Karpas-422 (cell line): Measurements from ENCODE around the gene PSMD2. TPM values are rescaled to one million over a fixed set of nuclear protein-coding genes. Genes with fewer than 3 reads are reported as not detected.
"Not testable (repeated sequence)": the region's sequence is repeated elsewhere in the genome, so short reads cannot be mapped to it uniquely, and the experiment has no call there.

ENCODE experiments used
- DNase-seq: peaks from one replicate; pipeline ENCODE4 v3.0.0-alpha.2; 2015
- H2AFZ ChIP-seq: fragments of 200-600 bp; sonication (generic); 2 replicates; pipeline ENCODE4 v1.6.1; 2014; ENCODE audit warnings: antibody characterized with exemption, low read length, mixed read lengths
- H3K27ac ChIP-seq: fragments of 200-600 bp; sonication (generic); 2 replicates; pipeline ENCODE4 v1.5.1; 2014; ENCODE audit warnings: mild to moderate bottlenecking, low read length, moderate library complexity
- H3K27me3 ChIP-seq: fragments of 200-600 bp; sonication (generic); 2 replicates; pipeline ENCODE4 v1.6.1; 2014; ENCODE audit warnings: low read length, mixed read lengths
- H3K36me3 ChIP-seq: fragments of 200-600 bp; sonication (generic); 2 replicates; pipeline ENCODE4 v1.6.1; 2014; ENCODE audit warnings: low read length, mixed read lengths; ENCODE audit not compliant: insufficient read depth
- H3K4me1 ChIP-seq: fragments of 200-600 bp; sonication (generic); 2 replicates; pipeline ENCODE4 v1.6.1; 2014; ENCODE audit warnings: mild to moderate bottlenecking, low read length, mixed read lengths
- H3K4me2 ChIP-seq: fragments of 200-600 bp; sonication (generic); 2 replicates; pipeline ENCODE4 v1.6.1; 2014; ENCODE audit warnings: low read length, low read depth, mild to moderate bottlenecking; ENCODE audit not compliant: poor library complexity, severe bottlenecking
- H3K4me3 ChIP-seq: fragments of 200-600 bp; sonication (generic); 2 replicates; pipeline ENCODE4 v1.5.1; 2014; ENCODE audit warnings: mild to moderate bottlenecking, antibody characterized with exemption, low read length, mixed read lengths
- H3K79me2 ChIP-seq: fragments of 200-600 bp; sonication (generic); 2 replicates; pipeline ENCODE4 v1.6.1; 2014; ENCODE audit warnings: mild to moderate bottlenecking, low read length, mixed read lengths
- H3K9ac ChIP-seq: fragments of 200-600 bp; sonication (generic); 2 replicates; pipeline ENCODE4 v1.6.0; 2014; ENCODE audit warnings: low read length
- H3K9me2 ChIP-seq: fragments of 200-600 bp; sonication (generic), shearing (Covaris generic); replicated peaks from 2 replicates; pipeline ENCODE4 v1.6.0; 2014; ENCODE audit warnings: mild to moderate bottlenecking, low read length, moderate library complexity; ENCODE audit not compliant: insufficient read depth
- H3K9me3 ChIP-seq: fragments of 300-700, 200-600 bp; sonication (generic); 2 replicates; pipeline ENCODE4 v1.6.1; 2014; ENCODE audit warnings: low read length, mixed read lengths
- H4K20me1 ChIP-seq: fragments of 200-600 bp; sonication (generic); 2 replicates; pipeline ENCODE4 v1.6.1; 2014; ENCODE audit warnings: mild to moderate bottlenecking, antibody characterized with exemption, low read length, low read depth; ENCODE audit not compliant: insufficient read depth
- total RNA-seq: library from RNA; depleted of rRNA; stranded (reverse); fragments of >200 nt; shearing (Covaris generic); gene quantifications from 2 replicates; pipeline ENCODE4 v1.2.3, GENCODE V29; 2014; ENCODE audit warnings: low replicate concordance

Gene PSMD2
- total RNA-seq, 1 experiment from 2014 or later, result 235 TPM

GRCh38 chr3:184335661-184336546, 36.9 kb downstream of the PSMD2 start:
- H4K20me1 ChIP-seq, result peaks cover 34% of the 10 kb centered on the region
- H2AFZ ChIP-seq, result no peak overlapping the region
- H3K36me3 ChIP-seq, result peaks cover 26% of the 10 kb centered on the region; the same call in 1 of the 2 replicates
- H3K9ac ChIP-seq, result peak overlapping the region; percentile 79
- peaks cover 27% of the 10 kb centered on the region for H3K79me2 ChIP-seq
- DNase-seq, result peak; percentile 97
- H3K9me2 ChIP-seq, result no peaks in the 10 kb centered on the region
- H3K4me2 ChIP-seq, result peak overlapping the region; percentile 73
- H3K27me3 ChIP-seq, result no peaks in the 10 kb centered on the region
- H3K27ac ChIP-seq, result peak overlapping the region; percentile 53
- peak overlapping the region; percentile 77 for H3K4me3 ChIP-seq
- no peaks in the 10 kb centered on the region for H3K9me3 ChIP-seq
- peaks cover 25% of the 10 kb centered on the region for H3K4me1 ChIP-seq

DNA sequence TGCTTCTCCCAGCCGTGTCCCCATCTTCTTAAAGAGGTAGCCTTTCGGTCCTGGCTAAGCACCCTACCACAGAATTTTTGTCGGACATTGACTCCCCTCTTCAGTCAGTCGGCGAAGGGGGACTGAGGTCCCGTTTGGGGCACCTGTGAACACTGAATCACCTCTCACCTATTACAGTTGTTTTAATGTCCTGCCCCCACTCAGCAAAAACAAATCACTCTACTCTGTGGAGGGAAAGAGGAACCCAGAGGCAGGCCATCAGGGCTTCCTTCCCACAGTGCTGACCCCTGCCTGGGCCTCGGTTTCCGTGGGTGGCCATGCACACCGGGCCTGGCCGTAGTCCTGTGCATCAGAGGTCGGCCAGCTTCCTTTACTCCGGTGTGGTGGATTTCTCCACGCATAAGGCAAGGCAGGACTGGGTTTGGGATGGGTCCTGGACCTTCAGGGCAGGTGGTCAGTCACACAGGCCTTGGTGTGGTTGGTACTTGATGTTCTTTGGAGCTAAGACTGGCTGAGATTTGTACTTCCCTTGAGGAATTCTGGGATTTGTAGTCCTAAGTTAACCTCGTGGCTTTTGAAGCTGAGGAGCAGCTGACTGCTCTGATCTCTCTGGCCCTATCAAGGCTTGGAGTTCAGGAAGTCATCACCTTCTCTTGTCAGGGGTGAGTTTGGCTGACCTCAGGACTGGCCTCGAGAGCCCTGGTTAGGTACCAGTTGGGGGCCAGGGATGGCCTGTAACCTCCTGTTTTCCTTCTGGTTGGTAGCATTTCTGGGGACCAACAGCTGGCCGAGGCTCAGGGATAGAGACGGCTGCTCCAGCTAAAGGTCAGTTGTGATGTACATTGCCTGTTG, 37.7 kb downstream of the PSMD2 start:
- Histone ChIP-seq H3K4me1 (peaks cover 25% of the 10 kb centered on the region), H2AFZ (no peak overlapping the region), H3K9me3 (no peaks in the 10 kb centered on the region), H3K9ac (peak overlapping the region; percentile 79), H3K4me3 (peak overlapping the region; percentile 77), H3K27me3 (no peaks in the 10 kb centered on the region), H3K27ac (peak overlapping the region; percentile 12), H3K4me2 (peak overlapping the region; percentile 73), H3K9me2 (no peaks in the 10 kb centered on the region), H4K20me1 (peaks cover 28% of the 10 kb centered on the region), H3K36me3 (peaks cover 17% of the 10 kb centered on the region; the same call in 1 of the 2 replicates), H3K79me2 (peaks cover 27% of the 10 kb centered on the region)
- peak; percentile 70 for DNase-seq

- Histone ChIP-seq H3K9me3 (no peaks in the 10 kb centered on the region), H3K9ac (peak within 1 kb of the TSS; percentile 79), H3K9me2 (no peaks in the 10 kb centered on the region), H4K20me1 (peaks cover 24% of the 10 kb centered on the region), H3K36me3 (peaks cover 12% of the 10 kb centered on the region; the same call in 1 of the 2 replicates), H3K27ac (peak within 1 kb of the TSS; percentile 12), H3K4me3 (peak within 1 kb of the TSS; percentile 77), H3K4me2 (peak within 1 kb of the TSS; percentile 73), H3K4me1 (peaks cover 25% of the 10 kb centered on the region), H2AFZ (no peak within 1 kb of the TSS), H3K27me3 (no peaks in the 10 kb centered on the region), H3K79me2 (peaks cover 27% of the 10 kb centered on the region)
- DNase-seq, result no peak
These were observed 38.3 kb downstream of the PSMD2 start, which contains the start of gene FAM131A for GRCh38 chr3:184337399-184337714. FAM131A (plus strand) TSS chr3:184337600; CDS start chr3:184337631, 31 bp downstream.

DNA sequence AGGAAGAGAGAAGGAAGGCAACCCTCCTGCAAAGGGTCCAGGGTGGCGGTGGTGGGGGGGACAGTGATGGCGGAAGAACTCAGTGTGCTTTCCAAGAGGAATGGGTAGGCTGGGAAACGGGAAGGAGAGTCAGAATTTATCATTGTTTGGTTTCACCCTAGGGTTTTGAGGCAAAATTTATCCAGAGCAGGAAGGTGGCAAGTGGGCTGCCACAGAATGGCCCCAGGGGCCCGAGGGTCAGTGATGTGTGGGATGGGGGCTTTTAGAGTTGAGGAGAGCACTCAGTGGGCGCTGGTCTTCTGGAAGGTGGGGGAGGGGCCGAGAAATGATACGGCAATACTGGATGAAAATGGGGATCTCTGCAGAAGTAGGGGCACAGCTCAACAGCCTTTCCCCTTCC, 38.9 kb downstream of the PSMD2 start:
- no peak overlapping the region for H3K4me3 ChIP-seq
- H2AFZ ChIP-seq, result no peak overlapping the region
- H3K9me2 ChIP-seq, result no peaks in the 10 kb centered on the region
- H3K79me2 ChIP-seq, result peaks cover 27% of the 10 kb centered on the region
- 0 out of 2 replicates have a peak overlapping the region, but pooled peaks have one; percentile 79 for H3K9ac ChIP-seq
- no peak overlapping the region for H3K4me2 ChIP-seq
- no peaks in the 10 kb centered on the region for H3K9me3 ChIP-seq
- H3K36me3 ChIP-seq, result peaks cover 6% of the 10 kb centered on the region; the same call in 1 of the 2 replicates
- H3K4me1 ChIP-seq, result peaks cover 25% of the 10 kb centered on the region
- peaks cover 17% of the 10 kb centered on the region for H4K20me1 ChIP-seq
- H3K27me3 ChIP-seq, result no peaks in the 10 kb centered on the region
- no peak for DNase-seq
- H3K27ac ChIP-seq, result no peak overlapping the region

DNA sequence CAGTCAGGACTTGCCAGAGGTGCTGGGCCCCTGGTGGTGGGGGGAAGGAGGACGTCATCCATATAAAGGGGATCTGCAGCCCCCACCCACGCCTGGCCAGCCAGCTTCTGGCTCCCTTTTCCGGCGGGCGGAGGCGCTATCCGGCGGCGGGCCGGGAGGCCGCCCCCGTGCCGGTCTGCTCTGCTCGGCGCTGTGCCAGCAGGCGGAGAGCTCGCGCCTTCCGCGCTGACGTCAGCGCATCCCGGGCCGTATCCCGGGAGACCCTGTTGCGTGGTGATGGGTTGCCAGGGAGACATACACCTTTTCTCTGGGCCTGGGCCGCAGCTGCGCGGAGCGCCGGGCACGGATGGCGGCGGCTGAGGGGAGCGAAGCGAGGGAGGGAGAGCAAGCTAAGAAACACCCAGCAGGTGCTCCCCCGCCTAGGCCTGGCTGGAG, 39.5 kb downstream of the PSMD2 start:
- Histone ChIP-seq H3K36me3 (peaks cover 5% of the 10 kb centered on the region; the same call in 1 of the 2 replicates), H3K27me3 (no peaks in the 10 kb centered on the region), H3K9me3 (no peaks in the 10 kb centered on the region), H3K4me1 (peaks cover 25% of the 10 kb centered on the region), H3K79me2 (peaks cover 27% of the 10 kb centered on the region), H4K20me1 (peaks cover 13% of the 10 kb centered on the region), H3K9ac (no peak overlapping the region), H3K4me3 (no peak overlapping the region), H2AFZ (no peak overlapping the region), H3K27ac (no peak overlapping the region), H3K9me2 (no peaks in the 10 kb centered on the region), H3K4me2 (no peak overlapping the region)
- no peak for DNase-seq

DNA sequence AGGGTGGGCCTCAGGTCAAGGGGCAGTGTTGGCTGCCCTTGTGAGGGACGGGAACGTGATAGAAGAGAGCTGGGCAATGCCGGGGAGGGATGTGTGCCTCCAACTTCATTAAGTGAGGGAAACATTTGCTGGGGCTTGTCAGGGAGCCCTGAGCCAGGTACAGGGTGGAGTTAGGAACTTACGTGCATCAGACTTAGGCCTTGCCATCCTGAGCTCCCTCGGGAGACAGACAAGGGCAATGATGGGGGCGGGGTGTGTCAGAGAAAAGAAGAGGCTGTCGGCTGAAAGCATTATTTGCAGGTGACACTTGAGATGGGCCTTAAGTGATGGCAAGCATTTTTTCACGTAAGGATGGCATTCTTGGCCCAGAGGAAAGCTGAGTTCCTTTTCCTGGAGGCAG, 40.0 kb downstream of the PSMD2 start:
- H3K9ac ChIP-seq, result no peak overlapping the region
- H4K20me1 ChIP-seq, result peaks cover 8% of the 10 kb centered on the region
- H3K4me2 ChIP-seq, result no peak overlapping the region

GRCh38 chr3:184339451-184340135, 40.6 kb downstream of the PSMD2 start:
- not testable (repeated sequence) for H2AFZ ChIP-seq, H3K4me2 ChIP-seq, DNase-seq, H3K4me3 ChIP-seq, H3K27ac ChIP-seq, H3K36me3 ChIP-seq, H3K9me2 ChIP-seq, H4K20me1 ChIP-seq, H3K27me3 ChIP-seq, H3K9ac ChIP-seq, H3K9me3 ChIP-seq
- Histone ChIP-seq H3K79me2 (peaks cover 27% of the 10 kb centered on the region), H3K4me1 (peaks cover 23% of the 10 kb centered on the region)

More for the DNA sequence above, 40.0 kb downstream of the PSMD2 start:
- Histone ChIP-seq H3K27ac (no peak overlapping the region), H3K27me3 (no peaks in the 10 kb centered on the region), H2AFZ (no peak overlapping the region), H3K9me3 (no peaks in the 10 kb centered on the region), H3K4me1 (peaks cover 25% of the 10 kb centered on the region), H3K36me3 (peaks cover 3% of the 10 kb centered on the region; the same call in 1 of the 2 replicates), H3K79me2 (peaks cover 27% of the 10 kb centered on the region), H3K4me3 (no peak overlapping the region), H3K9me2 (no peaks in the 10 kb centered on the region)
- no peak for DNase-seq
